BJ (cell line): ENCODE data around the gene STH. TPM values are rescaled to one million over a fixed set of nuclear protein-coding genes. Genes with fewer than 3 reads are reported as not detected.

Experiments used
- CTCF ChIA-PET: fragments of 350-600 bp; formaldehyde crosslinking; extraction: SDS; loops from one replicate; lab custom pipeline; 2021; ENCODE audit warnings: antibody characterized with exemption, inconsistent platforms; lab: Yijun Ruan, JAX
- POLR2A ChIA-PET: fragments of 300-600 bp; sonication (Branson Sonifier 250); formaldehyde crosslinking; extraction: SDS; loops from one replicate; lab custom pipeline; 2021; ENCODE audit warnings: antibody characterized with exemption; lab: Charles Lee
- DNase-seq: peaks from one replicate; pipeline ENCODE4 v3.0.0-alpha.2; 2011; ENCODE audit warnings: low read depth
- H3K27me3 ChIP-seq: 2 replicates; pipeline ENCODE4 v1.6.0; 2011; ENCODE audit warnings: low read length; ENCODE audit not compliant: control insufficient read depth, insufficient read depth
- H3K36me3 ChIP-seq: 2 replicates; pipeline ENCODE4 v1.5.1; 2011; ENCODE audit warnings: low read length; ENCODE audit not compliant: control insufficient read depth, insufficient read depth
- H3K4me3 ChIP-seq: 2 replicates; pipeline ENCODE4 v1.5.1; 2011; ENCODE audit warnings: low read depth, mild to moderate bottlenecking, control low read depth, low read length
- CTCF ChIP-seq: IDR thresholded peaks from 2 replicates; pipeline ENCODE4 v1.5.1; 2011; ENCODE audit warnings: low read depth, mild to moderate bottlenecking, control low read depth, inconsistent platforms, low read length, moderate library complexity; ENCODE audit not compliant: insufficient read depth
- polyA plus RNA-seq: library from polyadenylated mRNA; depleted of rRNA; stranded (reverse); fragments of >200 nt; gene quantifications from 2 replicates; pipeline ENCODE4 v1.2.3, GENCODE V29; 2011

STH gene
- polyA plus RNA-seq, 1 experiment = not detected

GRCh38 chr17:45997624-45998023, 1.4 kb upstream of the STH start:
- no peaks in the 10 kb centered on the region for H3K27me3 ChIP-seq
- DNase-seq = peak; percentile 19
- POLR2A ChIA-PET = no interaction called here
- CTCF ChIA-PET = interaction anchor here (0.7 to 1.6 kb wide), 4 partner anchors 8 to 280 kb away, joined by 3 to 4 read pairs (median 3); no protein-coding TSS in a partner anchor
- no peaks in the 10 kb centered on the region for H3K36me3 ChIP-seq
- no peak overlapping the region for H3K4me3 ChIP-seq
- no peak for TF ChIP-seq CTCF

GRCh38 chr17:45999900-46000290, 845 bp downstream of the STH start:
- ChIA-PET CTCF (interaction anchor here (1.0 to 6.4 kb wide), 3 partner anchors 213 to 287 kb away, joined by 3 to 31 read pairs (median 7); no protein-coding TSS in a partner anchor), POLR2A (no interaction called here)
- DNase-seq = no peak

GRCh38 chr17:46000292-46000691, 1.2 kb downstream of the STH start:
- Histone ChIP-seq H3K27me3 (no peaks in the 10 kb centered on the region), H3K4me3 (no peak overlapping the region), H3K36me3 (no peaks in the 10 kb centered on the region)
- POLR2A ChIA-PET = no interaction called here
- CTCF ChIA-PET = interaction anchor here (1.0 to 6.4 kb wide), 5 partner anchors 10 to 287 kb away, joined by 3 to 43 read pairs (median 7); no protein-coding TSS in a partner anchor
- TF ChIP-seq CTCF = no peak
- no peak for DNase-seq

More at GRCh38 chr17:45999900-46000290, 845 bp downstream of the STH start:
- no peaks in the 10 kb centered on the region for H3K27me3 ChIP-seq
- H3K36me3 ChIP-seq = no peaks in the 10 kb centered on the region
- H3K4me3 ChIP-seq = no peak overlapping the region
- TF ChIP-seq CTCF = no peak

- POLR2A ChIA-PET = no interaction called here
Measured at GRCh38 chr17:46000757-46001156, 1.7 kb downstream of the STH start.

More at GRCh38 chr17:46000757-46001156, 1.7 kb downstream of the STH start:
- Histone ChIP-seq H3K4me3 (no peak overlapping the region), H3K27me3 (no peaks in the 10 kb centered on the region), H3K36me3 (no peaks in the 10 kb centered on the region)
- CTCF ChIA-PET = interaction anchor here (0.8 to 6.4 kb wide), 7 partner anchors 10 to 286 kb away, joined by 3 to 43 read pairs (median 7); partner anchors contain the start of gene KANSL1
- no peak for TF ChIP-seq CTCF
- no peak for DNase-seq
